ENCODE measurements around the gene LMX1A.

LMX1A gene

GRCh38 chr1:165182975-165183374 is 173.5 kb downstream of the LMX1A start:
- H3K4me1 Mint-ChIP-seq: no peaks in the 10 kb centered on the region
- ATAC-seq (replicated peaks) (no peak), DNase-seq (no peak)
- no peak overlapping the region for H3K27ac Mint-ChIP-seq
- peaks cover 7 to 16% of the 10 kb centered on the region in 2 donors for H3K9me3 Mint-ChIP-seq
- peaks cover 0 to 5% of the 10 kb centered on the region in 2 donors for H3K27me3 Mint-ChIP-seq
- H3K36me3 Mint-ChIP-seq: peaks cover 0 to 6% of the 10 kb centered on the region in 2 donors
- H3K4me3 Mint-ChIP-seq: no peak overlapping the region

GRCh38 chr1:165179306-165179705 is 177.2 kb downstream of the LMX1A start:
- Mint-ChIP-seq H3K36me3 (peaks cover 0 to 6% of the 10 kb centered on the region in 2 donors), H3K4me3 (no peak overlapping the region), H3K9me3 (peaks cover 7 to 11% of the 10 kb centered on the region in 2 donors), H3K27ac (no peak overlapping the region), H3K4me1 (no peaks in the 10 kb centered on the region), H3K27me3 (peaks cover 0 to 7% of the 10 kb centered on the region in 2 donors)
- DNase-seq (no peak), ATAC-seq (replicated peaks) (no peak)

GRCh38 chr1:165174491-165174890 is 182.0 kb downstream of the LMX1A start:
- Mint-ChIP-seq H3K4me3 (no peak overlapping the region), H3K36me3 (no peaks in the 10 kb centered on the region), H3K9me3 (no peaks in the 10 kb centered on the region), H3K4me1 (no peaks in the 10 kb centered on the region), H3K27ac (no peak overlapping the region), H3K27me3 (peaks cover 0 to 13% of the 10 kb centered on the region in 2 donors)
- no peak for ATAC-seq (replicated peaks)
- no peak for DNase-seq

GRCh38 chr1:165173818-165174217 is 182.7 kb downstream of the LMX1A start:
- no peak for ATAC-seq (replicated peaks)
- no peaks in the 10 kb centered on the region for H3K4me1 Mint-ChIP-seq
- H3K27me3 Mint-ChIP-seq: peaks cover 0 to 13% of the 10 kb centered on the region in 2 donors

GRCh38 chr1:165173409-165173808 is 183.1 kb downstream of the LMX1A start:
- Mint-ChIP-seq H3K9me3 (no peaks in the 10 kb centered on the region), H3K4me1 (no peaks in the 10 kb centered on the region), H3K36me3 (no peaks in the 10 kb centered on the region), H3K27me3 (peaks cover 0 to 13% of the 10 kb centered on the region in 2 donors), H3K4me3 (no peak overlapping the region), H3K27ac (no peak overlapping the region)
- ATAC-seq (replicated peaks): no peak
- DNase-seq: no peak

More at GRCh38 chr1:165173818-165174217, 182.7 kb downstream of the LMX1A start:
- Mint-ChIP-seq H3K4me3 (no peak overlapping the region), H3K27ac (no peak overlapping the region), H3K36me3 (no peaks in the 10 kb centered on the region), H3K9me3 (no peaks in the 10 kb centered on the region)
- no peak for DNase-seq

GRCh38 chr1:165172666-165173065 is 183.8 kb downstream of the LMX1A start:
- Mint-ChIP-seq H3K9me3 (no peaks in the 10 kb centered on the region), H3K27ac (no peak overlapping the region), H3K27me3 (peaks cover 0 to 13% of the 10 kb centered on the region in 2 donors), H3K4me1 (no peaks in the 10 kb centered on the region), H3K4me3 (no peak overlapping the region), H3K36me3 (no peaks in the 10 kb centered on the region)
- DNase-seq (no peak), ATAC-seq (replicated peaks) (no peak)

GRCh38 chr1:165169729-165170128 is 186.8 kb downstream of the LMX1A start:
- Mint-ChIP-seq H3K27me3 (peaks cover 0 to 9% of the 10 kb centered on the region in 2 donors), H3K27ac (no peak overlapping the region), H3K4me1 (no peaks in the 10 kb centered on the region), H3K9me3 (no peaks in the 10 kb centered on the region), H3K4me3 (no peak overlapping the region), H3K36me3 (no peaks in the 10 kb centered on the region)
- DNase-seq (no peak), ATAC-seq (replicated peaks) (no peak)

GRCh38 chr1:165169028-165169427 is 187.5 kb downstream of the LMX1A start:
- DNase-seq (no peak), ATAC-seq (replicated peaks) (no peak)
- H3K27me3 Mint-ChIP-seq: peaks cover 0 to 5% of the 10 kb centered on the region in 2 donors
- no peak overlapping the region for H3K27ac Mint-ChIP-seq
- no peaks in the 10 kb centered on the region for H3K4me1 Mint-ChIP-seq
- H3K4me3 Mint-ChIP-seq: no peak overlapping the region
- H3K36me3 Mint-ChIP-seq: no peaks in the 10 kb centered on the region
- no peaks in the 10 kb centered on the region for H3K9me3 Mint-ChIP-seq

GRCh38 chr1:165168467-165168866 is 188.0 kb downstream of the LMX1A start:
- H3K4me1 Mint-ChIP-seq: no peaks in the 10 kb centered on the region
- ATAC-seq (replicated peaks): no peak
- H3K9me3 Mint-ChIP-seq: no peaks in the 10 kb centered on the region
- DNase-seq: no peak
- H3K27me3 Mint-ChIP-seq: peaks cover 0 to 5% of the 10 kb centered on the region in 2 donors
- no peaks in the 10 kb centered on the region for H3K36me3 Mint-ChIP-seq
- no peak overlapping the region for H3K4me3 Mint-ChIP-seq
- H3K27ac Mint-ChIP-seq: no peak overlapping the region

GRCh38 chr1:165162671-165163241 is 193.8 kb downstream of the LMX1A start:
- DNase-seq (no peak), ATAC-seq (replicated peaks) (no peak)
- Mint-ChIP-seq H3K9me3 (peaks cover 0 to 3% of the 10 kb centered on the region in 2 donors), H3K27me3 (peaks cover 0 to 28% of the 10 kb centered on the region in 2 donors), H3K27ac (no peak overlapping the region), H3K4me1 (no peaks in the 10 kb centered on the region), H3K36me3 (no peaks in the 10 kb centered on the region), H3K4me3 (no peak overlapping the region)

GRCh38 chr1:165161130-165161529 is 195.4 kb downstream of the LMX1A start:
- DNase-seq (no peak), ATAC-seq (replicated peaks) (no peak)
- H3K27me3 Mint-ChIP-seq: peaks cover 0 to 31% of the 10 kb centered on the region in 2 donors
- no peaks in the 10 kb centered on the region for H3K4me1 Mint-ChIP-seq
- no peak overlapping the region for H3K27ac Mint-ChIP-seq
- H3K36me3 Mint-ChIP-seq: no peaks in the 10 kb centered on the region
- H3K9me3 Mint-ChIP-seq: peaks cover 0 to 3% of the 10 kb centered on the region in 2 donors
- no peak overlapping the region for H3K4me3 Mint-ChIP-seq

- ATAC-seq (replicated peaks) (no peak), DNase-seq (no peak)
- Mint-ChIP-seq H3K36me3 (no peaks in the 10 kb centered on the region), H3K4me1 (no peaks in the 10 kb centered on the region), H3K27me3 (peaks cover 0 to 7% of the 10 kb centered on the region in 2 donors), H3K9me3 (peaks cover 0 to 1% of the 10 kb centered on the region in 2 donors), H3K27ac (no peak overlapping the region), H3K4me3 (no peak overlapping the region)
These were observed 203.3 kb downstream of the LMX1A start for GRCh38 chr1:165153182-165153581.

- no peaks in the 10 kb centered on the region for H3K9me3 Mint-ChIP-seq
- ATAC-seq (replicated peaks): no peak
- H3K27ac Mint-ChIP-seq: no peak overlapping the region
- no peaks in the 10 kb centered on the region for H3K36me3 Mint-ChIP-seq
- no peak for DNase-seq
- H3K4me1 Mint-ChIP-seq: no peaks in the 10 kb centered on the region
- no peak overlapping the region for H3K4me3 Mint-ChIP-seq
- H3K27me3 Mint-ChIP-seq: peaks cover 0 to 3% of the 10 kb centered on the region in 2 donors
These were observed 203.8 kb downstream of the LMX1A start for GRCh38 chr1:165152727-165153126.

GRCh38 chr1:165152109-165152508 is 204.4 kb downstream of the LMX1A start:
- Mint-ChIP-seq H3K27me3 (no peaks in the 10 kb centered on the region), H3K4me1 (no peaks in the 10 kb centered on the region), H3K4me3 (no peak overlapping the region), H3K27ac (no peak overlapping the region), H3K36me3 (no peaks in the 10 kb centered on the region), H3K9me3 (no peaks in the 10 kb centered on the region)
- no peak for DNase-seq
- ATAC-seq (replicated peaks): no peak
